HCT116 (cell line): ENCODE measurements around the gene GPR142. TPM values are rescaled to one million over a fixed set of nuclear protein-coding genes. Genes with fewer than 3 reads are reported as not detected.

ENCODE experiments used
- ATAC-seq: fragments of 200-7000 bp; cut with Tn5 transposase; 2 replicates; pipeline ENCODE4 v1.9.1; 2020; ENCODE audit warnings: mild to moderate bottlenecking, moderate library complexity
- BruUV-seq: library from RNA; stranded (reverse); fragments of 400-500 nt; replicated peaks from 2 replicates; lab custom pipeline; 2021; lab: Mats Ljungman, UMichigan
- CTCF ChIA-PET: fragments of 300-600 bp; sonication (Branson Sonifier 250); formaldehyde crosslinking; loops from one replicate; lab custom pipeline; 2021; ENCODE audit warnings: antibody characterized with exemption; lab: Charles Lee
- POLR2A ChIA-PET: fragments of 300-600, 350-600 bp; sonication (Branson Sonifier 250); formaldehyde crosslinking; loops from one replicate; lab custom pipeline; 2021; ENCODE audit warnings: antibody characterized with exemption; lab: Charles Lee
- RAD21 ChIA-PET, 2 experiments: fragments of 300-600 bp; sonication (Branson Sonifier 250); formaldehyde crosslinking; loops; one replicate each; lab custom pipeline; 2023; ENCODE audit warnings: low total read pairs in 2 of 2; ENCODE audit not compliant: uncharacterized antibody in 2 of 2, unreplicated experiment in 2 of 2, low non-redundant PET in 1 of 2; lab: Charles Lee
- DNase-seq: peaks from one replicate; pipeline ENCODE4 v3.0.0-alpha.2; 2010; ENCODE audit warnings: low read depth, low spot score
- H2AFZ ChIP-seq: fragments of 200-600 bp; shearing (Covaris generic), sonication (generic); 2 replicates; pipeline ENCODE4 v1.6.1; 2017; ENCODE audit warnings: low read depth, mixed run types, mixed read lengths, antibody characterized with exemption, low read length; ENCODE audit not compliant: poor library complexity, severe bottlenecking
- H3K27ac ChIP-seq: 2 replicates; pipeline ENCODE4 v1.5.1; 2012; ENCODE audit warnings: low read depth, low read length
- H3K27me3 ChIP-seq: fragments of 200-600 bp; sonication (generic); 2 replicates; pipeline ENCODE4 v1.6.1; 2016; ENCODE audit warnings: mixed run types, low read length, mixed read lengths; ENCODE audit not compliant: insufficient read depth
- H3K36me3 ChIP-seq, 2 experiments: fragments of 200-500 bp in 1 of 2; fragments of 200-600 bp in 1 of 2; sonication (Bioruptor generic) in 1 of 2; sonication (generic) in 1 of 2; 2 replicates each; pipeline versions ENCODE4 v1.5.1 to v1.6.1; 2014 to 2016; ENCODE audit warnings: low read length in 2 of 2, inconsistent platforms in 1 of 2, mixed read lengths in 1 of 2, mixed run types in 1 of 2; ENCODE audit not compliant: insufficient read depth in 2 of 2, control insufficient read depth in 1 of 2
- H3K4me1 ChIP-seq, 2 experiments: fragments of 200-600 bp in 1 of 2; sonication (generic) in 1 of 2; 2 replicates each; pipeline versions ENCODE4 v1.5.1 to v1.6.1; 2012 to 2017; ENCODE audit warnings: low read length in 2 of 2, inconsistent platforms in 1 of 2, mild to moderate bottlenecking in 1 of 2, mixed read lengths in 1 of 2, mixed run types in 1 of 2, moderate library complexity in 1 of 2; ENCODE audit not compliant: insufficient read depth in 2 of 2, control insufficient read depth in 1 of 2
- H3K4me2 ChIP-seq: fragments of 200-600 bp; sonication (generic); 2 replicates; pipeline ENCODE4 v1.6.1; 2017; ENCODE audit warnings: mixed run types, low read length, mixed read lengths
- H3K4me3 ChIP-seq, 2 experiments: fragments of 200-600 bp in 1 of 2; sonication (generic) in 1 of 2; replicated peaks in 1 of 2; 2 replicates each; pipeline ENCODE4 v1.5.1; 2011 to 2016; ENCODE audit warnings: low read length in 2 of 2, control low read depth in 1 of 2, low read depth in 1 of 2, mild to moderate bottlenecking in 1 of 2, mixed read lengths in 1 of 2, mixed run types in 1 of 2
- H3K79me2 ChIP-seq: fragments of 200-600 bp; sonication (generic); 2 replicates; pipeline ENCODE4 v1.6.1; 2017; ENCODE audit warnings: mild to moderate bottlenecking, mixed run types, low read length, moderate library complexity, mixed read lengths; ENCODE audit not compliant: insufficient read depth
- H3K9ac ChIP-seq: fragments of 200-600 bp; sonication (generic); 2 replicates; pipeline ENCODE4 v1.6.1; 2016; ENCODE audit warnings: low read length, mixed read lengths
- H3K9me2 ChIP-seq: fragments of 200-600 bp; sonication (generic), shearing (Covaris generic); 2 replicates; pipeline ENCODE4 v1.6.1; 2017; ENCODE audit warnings: mixed run types, mild to moderate bottlenecking, moderate library complexity; ENCODE audit not compliant: insufficient read depth
- H3K9me3 ChIP-seq, 2 experiments: fragments of 200-500 bp in 1 of 2; fragments of 200-600 bp in 1 of 2; sonication (Bioruptor generic) in 1 of 2; sonication (generic) in 1 of 2; 2 replicates each; pipeline ENCODE4 v1.6.1; 2014 to 2017; ENCODE audit warnings: low read length in 2 of 2, mixed read lengths in 2 of 2, inconsistent platforms in 1 of 2, low read depth in 1 of 2, mild to moderate bottlenecking in 1 of 2, mixed run types in 1 of 2, moderate library complexity in 1 of 2; ENCODE audit not compliant: control insufficient read depth in 1 of 2, insufficient read depth in 1 of 2
- H4K20me1 ChIP-seq: fragments of 200-600 bp; sonication (generic), shearing (Covaris generic); 2 replicates; pipeline ENCODE4 v1.6.1; 2017; ENCODE audit warnings: mixed run types, mild to moderate bottlenecking, moderate library complexity; ENCODE audit not compliant: insufficient read depth
- ELF1 ChIP-seq: IDR thresholded peaks from 2 replicates; pipeline ENCODE4 v1.6.1; 2012; ENCODE audit warnings: low read depth, borderline replicate concordance
- FOSL1 ChIP-seq: IDR thresholded peaks from 2 replicates; pipeline ENCODE4 v1.6.1; 2012; ENCODE audit warnings: low read depth
- POLR2A ChIP-seq: IDR thresholded peaks from 2 replicates; pipeline ENCODE4 v1.7.0; 2011; ENCODE audit warnings: borderline replicate concordance; ENCODE audit not compliant: insufficient read depth, insufficient read length; ENCODE audit errors: extremely low read depth
- POLR2AphosphoS5 ChIP-seq: IDR thresholded peaks from 2 replicates; pipeline ENCODE4 v1.6.1; 2011; ENCODE audit warnings: mild to moderate bottlenecking, low read depth, low read length, moderate library complexity
- RAD21 ChIP-seq: IDR thresholded peaks from 2 replicates; pipeline ENCODE4 v1.6.1; 2012; ENCODE audit warnings: low read depth, mild to moderate bottlenecking
- SP1 ChIP-seq: IDR thresholded peaks from 2 replicates; pipeline ENCODE4 v1.6.1; 2012; ENCODE audit warnings: low read depth
- TCF7L2 ChIP-seq: IDR thresholded peaks from 2 replicates; pipeline ENCODE4 v1.7.0; 2011; ENCODE audit warnings: borderline replicate concordance, inconsistent platforms; ENCODE audit not compliant: insufficient read depth, insufficient read length; ENCODE audit errors: extremely low read depth
- ZNF274 ChIP-seq: fragments of 200-500 bp; sonication (Bioruptor generic); IDR thresholded peaks from 2 replicates; pipeline ENCODE4 v1.6.1; 2014; ENCODE audit warnings: mild to moderate bottlenecking, low read depth, low read length, inconsistent platforms
- intact Hi-C: fragments of 100-400 bp; cut with micrococcal nuclease; formaldehyde crosslinking; loops from 2 replicates; pipeline ENCODE4 v1.10.0; 2022
- total RNA-seq: library from RNA; stranded (reverse); gene quantifications from one replicate; pipeline ENCODE4 v1.2.1, GENCODE V29; 2021; ENCODE audit not compliant: unreplicated experiment
- TF ChIP-seq, protein P1 (sequence below): IDR thresholded peaks from 2 replicates; pipeline ENCODE4 v1.6.1; 2012
- TF ChIP-seq, protein P2 (sequence below): IDR thresholded peaks from 2 replicates; pipeline ENCODE4 v1.6.1; 2012
- TF ChIP-seq, protein P3 (sequence below), 3 experiments: fragments of 200-600 bp in 1 of 3; sonication (generic) in 1 of 3; IDR thresholded peaks in 2 of 3; conservative IDR thresholded peaks in 1 of 3; 2 replicates each; pipeline ENCODE4 v1.5.1; 2012 to 2017; ENCODE audit warnings: low read depth in 2 of 3, low read length in 2 of 3, antibody characterized with exemption in 1 of 3, borderline replicate concordance in 1 of 3, control low read depth in 1 of 3, mild to moderate bottlenecking in 1 of 3, mixed read lengths in 1 of 3, mixed run types in 1 of 3, moderate library complexity in 1 of 3; ENCODE audit not compliant: insufficient read depth in 1 of 3

The GPR142 gene
- total RNA-seq, 1 experiment from 2014 or later = not detected

DNA sequence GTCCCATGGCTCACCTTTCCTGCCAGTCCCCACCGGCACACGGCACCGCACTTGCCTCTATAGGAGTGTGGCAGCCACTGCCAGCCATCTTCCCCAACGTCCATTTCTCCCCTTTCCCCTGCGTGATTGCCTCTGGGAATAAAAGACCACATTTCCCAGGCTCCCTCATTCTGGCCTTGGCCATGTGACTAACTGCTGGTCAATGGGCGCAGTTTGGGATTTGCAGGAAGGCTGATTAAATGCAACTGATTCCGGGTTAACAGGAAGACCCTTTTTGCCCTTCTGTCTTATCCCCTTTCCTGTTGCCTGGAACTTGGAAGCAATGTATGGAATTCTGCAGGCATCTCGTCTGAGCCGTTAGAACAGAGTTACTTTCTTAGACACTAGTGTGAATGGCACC is 8.6 kb upstream of the GPR142 start:
- Histone ChIP-seq H3K27ac (no peak overlapping the region), H3K4me3 (no peak overlapping the region), H3K4me1 (peaks cover 2 to 17% of the 10 kb centered on the region in 2 experiments; a peak in 3 of 4 replicates), H3K79me2 (no peaks in the 10 kb centered on the region), H3K9ac (no peak overlapping the region), H2AFZ (no peak overlapping the region), H3K9me2 (no peaks in the 10 kb centered on the region), H3K27me3 (no peaks in the 10 kb centered on the region), H3K4me2 (no peak overlapping the region), H3K36me3 (no peaks in the 10 kb centered on the region), H3K9me3 (no peaks in the 10 kb centered on the region), H4K20me1 (no peaks in the 10 kb centered on the region)
- BruUV-seq = no TSS peak
- no peak for ATAC-seq
- no peak for DNase-seq
- intact Hi-C loops = no loop called here
- ChIA-PET CTCF (interaction anchor here (1.6 to 3.3 kb wide), 2 partner anchors 9 kb away, joined by 6 to 16 read pairs; partner anchors contain the start of gene GPR142), POLR2A (no interaction called here), RAD21 (no interaction called here)
- no peak for TF ChIP-seq POLR2AphosphoS5
- TF ChIP-seq, protein P1, sequence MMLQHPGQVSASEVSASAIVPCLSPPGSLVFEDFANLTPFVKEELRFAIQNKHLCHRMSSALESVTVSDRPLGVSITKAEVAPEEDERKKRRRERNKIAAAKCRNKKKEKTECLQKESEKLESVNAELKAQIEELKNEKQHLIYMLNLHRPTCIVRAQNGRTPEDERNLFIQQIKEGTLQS = no peak

DNA sequence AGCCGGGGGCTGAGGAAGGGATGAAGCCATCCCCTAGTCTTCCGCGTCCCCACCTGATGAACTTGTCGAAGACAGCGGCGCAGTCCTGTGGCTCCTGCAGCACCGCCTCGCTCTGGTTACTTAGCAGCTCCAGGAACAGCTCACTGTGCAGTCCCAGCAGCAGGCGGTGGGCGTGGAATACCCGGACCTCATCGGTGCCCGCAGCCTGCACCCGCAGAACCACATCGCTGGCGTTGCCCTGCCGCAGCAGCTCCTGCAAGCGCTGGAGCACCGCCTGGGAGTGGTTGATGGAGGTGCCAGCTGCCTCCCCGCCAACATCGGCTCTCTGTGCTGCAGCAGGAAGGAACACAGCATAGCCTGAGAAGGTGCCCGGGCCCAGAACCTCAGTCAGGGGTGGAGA is 7.4 kb upstream of the GPR142 start:
- BruUV-seq = no TSS peak
- no peak for DNase-seq
- ChIA-PET POLR2A (no interaction called here), CTCF (interaction anchor here (1.6 to 5.6 kb wide), 4 partner anchors 8 to 60 kb away, joined by 6 to 32 read pairs (median 16); no protein-coding TSS in a partner anchor), RAD21 (no interaction called here)
- Histone ChIP-seq H3K4me1 (peaks cover 0 to 8% of the 10 kb centered on the region in 2 experiments; a peak in 1 of 4 replicates), H3K4me2 (no peak overlapping the region), H3K4me3 (no peak overlapping the region), H3K27ac (no peak overlapping the region), H3K9ac (no peak overlapping the region), H3K9me2 (no peaks in the 10 kb centered on the region), H3K27me3 (no peaks in the 10 kb centered on the region), H4K20me1 (no peaks in the 10 kb centered on the region), H3K79me2 (no peaks in the 10 kb centered on the region), H2AFZ (no peak overlapping the region), H3K9me3 (no peaks in the 10 kb centered on the region), H3K36me3 (no peaks in the 10 kb centered on the region)
- TF ChIP-seq, protein P1 = no peak
- TF ChIP-seq, protein P2, sequence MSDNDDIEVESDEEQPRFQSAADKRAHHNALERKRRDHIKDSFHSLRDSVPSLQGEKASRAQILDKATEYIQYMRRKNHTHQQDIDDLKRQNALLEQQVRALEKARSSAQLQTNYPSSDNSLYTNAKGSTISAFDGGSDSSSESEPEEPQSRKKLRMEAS = no peak
- TF ChIP-seq ELF1 (no peak), FOSL1 (no peak), POLR2A (no peak), ZNF274 (no peak), SP1 (no peak), RAD21 (no peak), TCF7L2 (no peak)
- TF ChIP-seq, protein P3, sequence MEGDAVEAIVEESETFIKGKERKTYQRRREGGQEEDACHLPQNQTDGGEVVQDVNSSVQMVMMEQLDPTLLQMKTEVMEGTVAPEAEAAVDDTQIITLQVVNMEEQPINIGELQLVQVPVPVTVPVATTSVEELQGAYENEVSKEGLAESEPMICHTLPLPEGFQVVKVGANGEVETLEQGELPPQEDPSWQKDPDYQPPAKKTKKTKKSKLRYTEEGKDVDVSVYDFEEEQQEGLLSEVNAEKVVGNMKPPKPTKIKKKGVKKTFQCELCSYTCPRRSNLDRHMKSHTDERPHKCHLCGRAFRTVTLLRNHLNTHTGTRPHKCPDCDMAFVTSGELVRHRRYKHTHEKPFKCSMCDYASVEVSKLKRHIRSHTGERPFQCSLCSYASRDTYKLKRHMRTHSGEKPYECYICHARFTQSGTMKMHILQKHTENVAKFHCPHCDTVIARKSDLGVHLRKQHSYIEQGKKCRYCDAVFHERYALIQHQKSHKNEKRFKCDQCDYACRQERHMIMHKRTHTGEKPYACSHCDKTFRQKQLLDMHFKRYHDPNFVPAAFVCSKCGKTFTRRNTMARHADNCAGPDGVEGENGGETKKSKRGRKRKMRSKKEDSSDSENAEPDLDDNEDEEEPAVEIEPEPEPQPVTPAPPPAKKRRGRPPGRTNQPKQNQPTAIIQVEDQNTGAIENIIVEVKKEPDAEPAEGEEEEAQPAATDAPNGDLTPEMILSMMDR (IDR thresholded peaks at IDR 0.05 in 2 of 3, conservative IDR thresholded peaks at IDR 0.05 in 1 of 3; ENCODE audit: borderline replicate concordance in 1 of 3, insufficient read depth in 1 of 3, low read depth in 2 of 3, low read length in 2 of 3) = no peak
- intact Hi-C loops = no loop called here
- ATAC-seq = no peak
